ENCODE results near the gene RPS2.

The RPS2 gene

DNA sequence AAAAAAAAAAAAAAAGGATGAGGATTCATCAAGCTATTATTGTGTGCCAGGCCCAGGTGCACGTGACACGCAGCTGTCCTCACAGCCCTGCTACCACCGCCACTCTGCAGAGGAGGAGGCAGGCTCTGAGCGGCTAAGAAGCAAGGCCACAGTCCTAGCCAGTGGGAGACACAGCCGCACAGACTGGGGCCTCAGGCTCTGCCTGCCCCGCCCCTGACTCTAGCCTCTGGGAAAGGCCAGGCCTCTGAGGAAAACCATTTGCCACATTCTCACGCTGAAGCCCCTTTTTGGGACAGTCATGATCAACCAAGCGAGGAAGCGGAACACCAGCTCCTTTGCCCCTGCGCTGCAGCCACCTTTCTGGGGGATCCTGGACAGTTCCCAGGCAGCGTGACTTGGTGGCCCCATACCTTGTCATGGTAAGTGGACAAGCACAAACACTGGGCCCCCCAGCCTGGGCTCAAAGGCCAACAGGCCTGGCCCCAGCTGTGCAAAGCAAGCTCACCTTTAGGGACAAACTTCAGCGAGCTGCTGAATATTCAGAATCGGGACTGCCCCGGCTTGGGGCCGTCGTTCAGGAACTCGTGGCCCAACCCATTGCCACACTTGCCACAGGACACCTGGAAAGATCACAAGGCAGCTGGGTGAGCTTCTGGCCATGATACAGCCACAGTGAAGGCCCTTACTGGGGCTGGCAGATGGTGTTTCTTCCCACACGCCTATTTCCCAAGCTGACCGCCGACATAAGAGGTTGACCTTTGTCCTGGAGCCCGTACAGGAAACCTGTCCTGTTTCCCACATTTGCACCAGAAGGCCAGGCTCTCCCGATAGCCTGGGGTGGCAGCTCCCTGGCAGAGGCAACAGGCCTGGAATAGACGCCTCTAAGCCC is 24.1 kb downstream of the RPS2 start:
- TF ChIP-seq POLR2AphosphoS5 (IDR thresholded peaks at IDR 0.05; ENCODE audit: low read depth, low read length) (no peak), FOXP2 (optimal IDR thresholded peaks at IDR 0.05; ENCODE audit: borderline replicate concordance, extremely low read depth, extremely low read length, insufficient read depth) (no peak), SIN3A (IDR thresholded peaks at IDR 0.05; ENCODE audit: borderline replicate concordance, insufficient read depth, low read length) (no peak), TAF1 (IDR thresholded peaks at IDR 0.05; ENCODE audit: borderline replicate concordance, insufficient read depth, low read length) (no peak)
- TF ChIP-seq, protein P1, sequence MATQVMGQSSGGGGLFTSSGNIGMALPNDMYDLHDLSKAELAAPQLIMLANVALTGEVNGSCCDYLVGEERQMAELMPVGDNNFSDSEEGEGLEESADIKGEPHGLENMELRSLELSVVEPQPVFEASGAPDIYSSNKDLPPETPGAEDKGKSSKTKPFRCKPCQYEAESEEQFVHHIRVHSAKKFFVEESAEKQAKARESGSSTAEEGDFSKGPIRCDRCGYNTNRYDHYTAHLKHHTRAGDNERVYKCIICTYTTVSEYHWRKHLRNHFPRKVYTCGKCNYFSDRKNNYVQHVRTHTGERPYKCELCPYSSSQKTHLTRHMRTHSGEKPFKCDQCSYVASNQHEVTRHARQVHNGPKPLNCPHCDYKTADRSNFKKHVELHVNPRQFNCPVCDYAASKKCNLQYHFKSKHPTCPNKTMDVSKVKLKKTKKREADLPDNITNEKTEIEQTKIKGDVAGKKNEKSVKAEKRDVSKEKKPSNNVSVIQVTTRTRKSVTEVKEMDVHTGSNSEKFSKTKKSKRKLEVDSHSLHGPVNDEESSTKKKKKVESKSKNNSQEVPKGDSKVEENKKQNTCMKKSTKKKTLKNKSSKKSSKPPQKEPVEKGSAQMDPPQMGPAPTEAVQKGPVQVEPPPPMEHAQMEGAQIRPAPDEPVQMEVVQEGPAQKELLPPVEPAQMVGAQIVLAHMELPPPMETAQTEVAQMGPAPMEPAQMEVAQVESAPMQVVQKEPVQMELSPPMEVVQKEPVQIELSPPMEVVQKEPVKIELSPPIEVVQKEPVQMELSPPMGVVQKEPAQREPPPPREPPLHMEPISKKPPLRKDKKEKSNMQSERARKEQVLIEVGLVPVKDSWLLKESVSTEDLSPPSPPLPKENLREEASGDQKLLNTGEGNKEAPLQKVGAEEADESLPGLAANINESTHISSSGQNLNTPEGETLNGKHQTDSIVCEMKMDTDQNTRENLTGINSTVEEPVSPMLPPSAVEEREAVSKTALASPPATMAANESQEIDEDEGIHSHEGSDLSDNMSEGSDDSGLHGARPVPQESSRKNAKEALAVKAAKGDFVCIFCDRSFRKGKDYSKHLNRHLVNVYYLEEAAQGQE (IDR thresholded peaks at IDR 0.05; ENCODE audit: insufficient read depth in 1 of 2, low read depth in 2 of 2, low read length in 2 of 2), result no peak

DNA sequence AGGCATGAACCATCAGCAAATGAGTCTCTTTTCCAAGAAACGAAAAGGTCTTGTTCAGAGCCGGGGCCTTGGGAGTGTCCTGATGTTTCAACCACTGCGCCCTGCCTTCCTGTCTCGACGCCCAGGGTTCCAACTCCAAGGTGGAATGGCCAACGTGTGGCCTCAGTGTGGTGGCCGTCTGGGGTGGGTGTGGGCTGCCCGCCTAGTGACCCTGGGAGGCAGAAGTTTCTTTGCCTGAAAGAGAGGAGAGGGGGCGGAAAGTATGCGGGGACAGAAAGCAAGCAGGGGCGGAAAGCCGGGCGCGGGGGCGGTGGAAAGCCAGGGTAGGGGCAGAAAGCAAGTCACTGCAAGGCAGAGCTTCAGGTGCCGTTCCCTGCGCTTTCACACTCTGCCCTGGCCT is 25.7 kb downstream of the RPS2 start:
- no peak for TF ChIP-seq TAF1 (IDR thresholded peaks at IDR 0.05; ENCODE audit: borderline replicate concordance, insufficient read depth, low read length)
- TF ChIP-seq POLR2AphosphoS5 (IDR thresholded peaks at IDR 0.05; ENCODE audit: low read depth, low read length), result no peak
- TF ChIP-seq, protein P1 (IDR thresholded peaks at IDR 0.05; ENCODE audit: insufficient read depth in 1 of 2, low read depth in 2 of 2, low read length in 2 of 2), result no peak
- TF ChIP-seq FOXP2 (optimal IDR thresholded peaks at IDR 0.05; ENCODE audit: borderline replicate concordance, extremely low read depth, extremely low read length, insufficient read depth), result no peak
- no peak for TF ChIP-seq SIN3A (IDR thresholded peaks at IDR 0.05; ENCODE audit: borderline replicate concordance, insufficient read depth, low read length)

GRCh38 chr16:1938316-1938715 is 26.3 kb downstream of the RPS2 start:
- TF ChIP-seq, protein P1 (IDR thresholded peaks at IDR 0.05; ENCODE audit: insufficient read depth in 1 of 2, low read depth in 2 of 2, low read length in 2 of 2), result no peak

DNA sequence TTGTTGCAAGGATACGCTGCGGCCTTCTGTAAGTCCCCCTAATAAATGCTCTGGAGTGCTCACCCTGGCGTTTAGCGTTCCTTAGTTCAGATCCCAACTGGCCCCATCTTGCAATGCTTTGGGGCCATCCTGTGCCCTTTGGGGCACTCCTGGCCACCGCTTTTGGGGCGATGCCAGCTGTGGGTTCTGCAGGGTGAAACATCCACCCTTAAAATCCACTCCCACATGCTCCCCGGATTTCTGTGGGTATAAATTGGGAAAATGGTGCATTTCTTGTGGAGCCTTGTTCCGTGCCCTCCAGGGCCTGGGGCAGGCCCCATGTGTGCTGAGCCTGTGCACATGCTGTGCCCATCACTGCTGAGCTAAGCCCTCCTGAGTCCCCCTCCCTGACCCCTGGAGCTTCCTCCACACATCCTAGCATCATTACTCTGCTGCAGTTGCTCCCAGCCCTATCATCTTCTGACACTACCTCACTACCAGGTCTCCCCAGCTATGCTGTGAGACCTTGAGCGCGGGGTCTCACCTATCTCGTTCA is 27.6 kb downstream of the RPS2 start:
- TF ChIP-seq POLR2AphosphoS5 (IDR thresholded peaks at IDR 0.05; ENCODE audit: low read depth, low read length) (no peak), FOXP2 (optimal IDR thresholded peaks at IDR 0.05; ENCODE audit: borderline replicate concordance, extremely low read depth, extremely low read length, insufficient read depth) (no peak), TAF1 (IDR thresholded peaks at IDR 0.05; ENCODE audit: borderline replicate concordance, insufficient read depth, low read length) (no peak), SIN3A (IDR thresholded peaks at IDR 0.05; ENCODE audit: borderline replicate concordance, insufficient read depth, low read length) (no peak)
- TF ChIP-seq, protein P1 (IDR thresholded peaks at IDR 0.05; ENCODE audit: insufficient read depth in 1 of 2, low read depth in 2 of 2, low read length in 2 of 2), result no peak

Data from PFSK-1 (cell line).